Neutrophil (primary cell): ENCODE results near the gene CEACAM21.

Source experiments
- H3K27ac ChIP-seq: fragments of 200-600 bp; sonication (generic); 2 replicates; pipeline ENCODE4 v1.5.1; 2016; ENCODE audit warnings: mild to moderate bottlenecking, moderate library complexity
- H3K27me3 ChIP-seq: fragments of 200-600 bp; sonication (generic); 2 replicates; pipeline ENCODE4 v1.6.0; 2016; ENCODE audit warnings: mild to moderate bottlenecking
- H3K36me3 ChIP-seq: fragments of 200-600 bp; sonication (generic); 2 replicates; pipeline ENCODE4 v1.5.1; 2017
- H3K4me1 ChIP-seq, 2 experiments: fragments of 200-600 bp in 1 of 2; sonication (generic) in 1 of 2; 1 replicate in 1 of 2; 2 replicates in 1 of 2; pipeline versions ENCODE4 v1.5.1 to v1.6.1; 2013 to 2016; ENCODE audit warnings: low read depth in 1 of 2, low read length in 1 of 2, mild to moderate bottlenecking in 1 of 2, moderate library complexity in 1 of 2; ENCODE audit not compliant: control insufficient read depth in 1 of 2, insufficient read depth in 1 of 2
- H3K4me3 ChIP-seq, 2 experiments: fragments of 200-600 bp in 1 of 2; sonication (generic) in 1 of 2; 1 replicate in 1 of 2; 2 replicates in 1 of 2; pipeline ENCODE4 v1.5.1; 2013 to 2016; ENCODE audit warnings: low read depth in 1 of 2, low read length in 1 of 2, mild to moderate bottlenecking in 1 of 2, moderate library complexity in 1 of 2
- H3K9me3 ChIP-seq: fragments of 200-600 bp; sonication (generic); 2 replicates; pipeline ENCODE4 v1.5.1; 2016
- CTCF ChIP-seq: fragments of 200-600 bp; sonication (generic); IDR thresholded peaks from 2 replicates; pipeline ENCODE4 v1.5.1; 2016; ENCODE audit warnings: antibody characterized with exemption

CEACAM21 gene

GRCh38 chr19:41545547-41545946 is 30.4 kb upstream of the CEACAM21 start:
- Histone ChIP-seq H3K4me1 (peaks cover 33 to 34% of the 10 kb centered on the region in 2 experiments), H3K36me3 (no peaks in the 10 kb centered on the region), H3K27me3 (no peaks in the 10 kb centered on the region), H3K27ac (no peak overlapping the region), H3K4me3 (peak overlapping the region in 1 of 2 experiments; percentile 18), H3K9me3 (no peaks in the 10 kb centered on the region)
- no peak for TF ChIP-seq CTCF

- H3K27ac ChIP-seq: peak overlapping the region; percentile 39
- peaks cover 33 to 34% of the 10 kb centered on the region in 2 experiments for H3K4me1 ChIP-seq
- no peaks in the 10 kb centered on the region for H3K27me3 ChIP-seq
- peak overlapping the region; percentile 16 to 23 for H3K4me3 ChIP-seq
- no peaks in the 10 kb centered on the region for H3K36me3 ChIP-seq
- no peaks in the 10 kb centered on the region for H3K9me3 ChIP-seq
- no peak for TF ChIP-seq CTCF
Observed at GRCh38 chr19:41546386-41546789, 29.6 kb upstream of the CEACAM21 start.

GRCh38 chr19:41546961-41547360 is 29.0 kb upstream of the CEACAM21 start:
- no peak overlapping the region for H3K4me3 ChIP-seq

GRCh38 chr19:41547569-41547968 is 28.4 kb upstream of the CEACAM21 start:
- H3K4me3 ChIP-seq: no peak overlapping the region
- no peaks in the 10 kb centered on the region for H3K27me3 ChIP-seq
- no peaks in the 10 kb centered on the region for H3K9me3 ChIP-seq
- H3K36me3 ChIP-seq: no peaks in the 10 kb centered on the region
- peaks cover 28 to 30% of the 10 kb centered on the region in 2 experiments for H3K4me1 ChIP-seq
- no peak overlapping the region for H3K27ac ChIP-seq
- no peak for TF ChIP-seq CTCF

More at GRCh38 chr19:41546961-41547360, 29.0 kb upstream of the CEACAM21 start:
- H3K9me3 ChIP-seq: no peaks in the 10 kb centered on the region
- TF ChIP-seq CTCF: no peak
- no peaks in the 10 kb centered on the region for H3K36me3 ChIP-seq
- no peak overlapping the region for H3K27ac ChIP-seq
- peaks cover 33 to 34% of the 10 kb centered on the region in 2 experiments for H3K4me1 ChIP-seq
- H3K27me3 ChIP-seq: no peaks in the 10 kb centered on the region

- no peak for TF ChIP-seq CTCF
- peaks cover 28 to 30% of the 10 kb centered on the region in 2 experiments for H3K4me1 ChIP-seq
- H3K4me3 ChIP-seq: no peak overlapping the region
- H3K27me3 ChIP-seq: no peaks in the 10 kb centered on the region
- no peaks in the 10 kb centered on the region for H3K36me3 ChIP-seq
- no peak overlapping the region for H3K27ac ChIP-seq
- no peaks in the 10 kb centered on the region for H3K9me3 ChIP-seq
Observed at GRCh38 chr19:41548047-41548446, 27.9 kb upstream of the CEACAM21 start.
